ENCODE results near the gene PRRT2.

PRRT2 gene

GRCh38 chr16:29863669-29863984 is 51.6 kb downstream of the PRRT2 start:
- no peak for DNase-seq

DNA sequence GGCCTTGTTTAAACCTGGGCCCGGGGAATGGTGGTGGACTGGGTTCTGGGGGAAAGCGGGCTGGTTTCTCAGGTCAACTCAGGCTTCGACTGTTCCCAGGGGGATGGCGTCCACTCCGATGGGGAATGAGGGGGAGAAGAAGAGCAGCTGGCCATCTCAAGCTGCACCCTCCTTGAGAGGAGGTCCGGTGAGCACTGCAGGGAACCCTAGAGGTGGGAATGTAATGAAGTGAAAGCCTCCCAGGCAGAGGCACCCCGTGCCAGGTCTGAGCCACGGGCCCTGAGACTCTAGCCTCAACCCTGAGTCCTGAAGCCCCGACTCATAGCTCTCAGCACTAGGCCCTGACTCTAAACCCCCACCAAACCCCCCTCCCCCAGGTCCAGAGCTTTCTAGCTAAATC is 52.2 kb downstream of the PRRT2 start:
- DNase-seq = no peak
